Psoas muscle (tissue), 8 donors: Measurements from ENCODE around the gene CADM1. TPM values are rescaled to one million over a fixed set of nuclear protein-coding genes. Genes with fewer than 3 reads are reported as not detected.

Source experiments
- ATAC-seq, 4 donors: fragments of 200-7000 bp; cut with Tn5 transposase; one replicate each; pipeline ENCODE4 v1.9.1; 2020; ENCODE audit warnings: moderate library complexity in 3 of 4, mild to moderate bottlenecking in 2 of 4
- DNase-seq, 2 donors: peaks; one replicate each; pipeline ENCODE4 v3.0.0-alpha.2; 2020
- H3K27ac ChIP-seq: fragments of 200-600 bp; one replicate; pipeline ENCODE4 v1.8.0; 2022
- H3K27me3 ChIP-seq, 3 donors: fragments of 200-600 bp in 1 of 3; one replicate each; pipeline versions ENCODE4 v1.6.1 to v1.8.0; 2013 to 2022; ENCODE audit warnings: low read length in 2 of 3, mild to moderate bottlenecking in 2 of 3, moderate library complexity in 1 of 3; ENCODE audit not compliant: insufficient read depth in 3 of 3
- H3K36me3 ChIP-seq, 2 donors: fragments of 200-600 bp in 1 of 2; one replicate each; pipeline versions ENCODE4 v1.6.1 to v1.8.0; 2013 to 2022; ENCODE audit warnings: low read depth in 1 of 2, mild to moderate bottlenecking in 1 of 2, moderate library complexity in 1 of 2; ENCODE audit not compliant: insufficient read depth in 1 of 2
- H3K4me1 ChIP-seq: fragments of 200-600 bp; one replicate; pipeline ENCODE4 v1.8.0; 2022
- H3K4me3 ChIP-seq: fragments of 200-600 bp; one replicate; pipeline ENCODE4 v1.8.0; 2022; ENCODE audit warnings: mild to moderate bottlenecking
- H3K9me3 ChIP-seq: fragments of 200-600 bp; one replicate; pipeline ENCODE4 v1.8.0; 2022
- CTCF ChIP-seq: fragments of 200-600 bp; IDR thresholded peaks from one replicate; pipeline ENCODE4 v1.8.0; 2022; ENCODE audit warnings: antibody characterized with exemption
- WGBS, 3 donors: extraction: QIAGEN DNeasy Blood & Tissue Kit; methylation state at CpG; one replicate each; pipeline versions ENCODE4 v1.1.6 to v1.1.7; 2013; 5-methylcytosine and 5-hydroxymethylcytosine counted together
- intact Hi-C, 2 donors: fragments of 100-400 bp; cut with DNase I; formaldehyde crosslinking; loops; one replicate each; pipeline versions ENCODE4 v1.11.0 to v1.14.2; 2022
- polyA plus RNA-seq, 3 donors: library from polyadenylated mRNA; stranded (reverse); fragments of 200-250 nt; gene quantifications; one replicate each; pipeline ENCODE4 v1.2.3, GENCODE V29; 2013
- total RNA-seq, 4 donors: library from RNA; stranded (reverse); fragmentation: NEBNext Ultra II Directional in 2 of 4; extraction: Animal tissue kit (Norgen Biotek cat#: 25700) in 2 of 4; gene quantifications; one replicate each; pipeline versions ENCODE4 v1.2.1 to v1.2.4, GENCODE V29; 2021 to 2023
- donor health status: healthy with polysubstance abuse.
- donor health status: DM: no; HTN: no; CAD: no; lungs with moderate emphysema.
- donor health status: Bipolar disorder and iron deficiency.
- donor health status: healthy.
- donor health status: DM: yes; HTN: yes; CAD: no.
- donor health status: DM: no; HTN: no; CAD: no.
- donor health status: DM: no; HTN: no; CAD: no.
- donor health status: DM: yes; HTN: yes; CAD: no.

The CADM1 gene
- total and polyA plus RNA-seq, 7 donors = 3.1 to 12.4 (median 9.5) TPM

- DNase-seq (no peak), ATAC-seq (peak; percentile 30 to 75 (median 55))
- Histone ChIP-seq H3K4me1 (peaks cover 10% of the 10 kb centered on the region), H3K27me3 (no peaks in the 10 kb centered on the region), H3K27ac (no peak overlapping the region), H3K36me3 (no peaks in the 10 kb centered on the region), H3K4me3 (no peak overlapping the region), H3K9me3 (no peaks in the 10 kb centered on the region)
- 85 to 87% (median 86%) methylated on average over 3 of the region's 3 CpGs for WGBS, 3 donors
- intact Hi-C loops = no loop called here
- no peak for TF ChIP-seq CTCF
Measured at GRCh38 chr11:115364896-115365295, 139.3 kb downstream of the CADM1 start.

GRCh38 chr11:115363921-115364320 is 140.3 kb downstream of the CADM1 start:
- no peaks in the 10 kb centered on the region for H3K36me3 ChIP-seq
- TF ChIP-seq CTCF = no peak
- intact Hi-C loops = no loop called here
- H3K9me3 ChIP-seq = no peaks in the 10 kb centered on the region
- no peaks in the 10 kb centered on the region for H3K27me3 ChIP-seq
- H3K27ac ChIP-seq = no peak overlapping the region
- H3K4me3 ChIP-seq = no peak overlapping the region
- DNase-seq = no peak
- H3K4me1 ChIP-seq = peaks cover 10% of the 10 kb centered on the region
- WGBS, 3 donors = 92 to 96% (median 93%) methylated on average over 3 of the region's 3 CpGs
- no peak for ATAC-seq

GRCh38 chr11:115363426-115363825 is 140.8 kb downstream of the CADM1 start:
- 89 to 95% (median 89%) methylated on average over 2 of the region's 2 CpGs for WGBS, 3 donors
- Histone ChIP-seq H3K27me3 (no peaks in the 10 kb centered on the region), H3K9me3 (no peaks in the 10 kb centered on the region), H3K36me3 (no peaks in the 10 kb centered on the region), H3K4me3 (no peak overlapping the region), H3K27ac (no peak overlapping the region), H3K4me1 (peaks cover 7% of the 10 kb centered on the region)
- DNase-seq = no peak
- intact Hi-C loops = no loop called here
- TF ChIP-seq CTCF = no peak
- ATAC-seq = no peak

- ATAC-seq = peak in 3 of 4 donors; percentile 54 to 60 (median 55)
- intact Hi-C loops = no loop called here
Measured at GRCh38 chr11:115362997-115363396, 141.2 kb downstream of the CADM1 start.

More at GRCh38 chr11:115362997-115363396, 141.2 kb downstream of the CADM1 start:
- Histone ChIP-seq H3K27me3 (no peaks in the 10 kb centered on the region), H3K4me1 (peaks cover 6% of the 10 kb centered on the region), H3K4me3 (no peak overlapping the region), H3K36me3 (no peaks in the 10 kb centered on the region), H3K27ac (no peak overlapping the region), H3K9me3 (no peaks in the 10 kb centered on the region)
- DNase-seq = no peak
- TF ChIP-seq CTCF = no peak
- WGBS, 3 donors = 37 to 55% (median 47%) methylated on average over 6 of the region's 6 CpGs
